ENCODE results near the gene YPEL4.

DNA sequence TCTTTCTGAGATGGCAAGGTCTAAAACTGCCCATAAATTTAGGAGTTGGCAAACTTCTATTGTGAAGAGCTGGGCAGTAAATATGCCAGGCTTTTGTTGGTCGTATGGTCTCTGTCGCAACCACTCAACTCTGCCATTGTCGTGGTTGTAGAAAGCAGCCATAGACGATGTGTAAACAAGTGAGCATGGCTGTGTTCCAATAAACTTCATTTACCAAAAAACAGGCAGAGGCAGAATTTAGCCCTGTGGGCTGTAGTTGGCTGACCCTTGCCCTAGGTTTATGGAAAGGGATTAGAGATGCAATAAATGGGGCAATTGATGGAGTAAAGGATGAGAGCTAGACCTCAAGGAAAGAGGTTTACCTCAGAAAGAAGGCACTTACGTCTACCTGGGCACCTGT is 17.6 kb downstream of the YPEL4 start:
- TF ChIP-seq, protein P1, sequence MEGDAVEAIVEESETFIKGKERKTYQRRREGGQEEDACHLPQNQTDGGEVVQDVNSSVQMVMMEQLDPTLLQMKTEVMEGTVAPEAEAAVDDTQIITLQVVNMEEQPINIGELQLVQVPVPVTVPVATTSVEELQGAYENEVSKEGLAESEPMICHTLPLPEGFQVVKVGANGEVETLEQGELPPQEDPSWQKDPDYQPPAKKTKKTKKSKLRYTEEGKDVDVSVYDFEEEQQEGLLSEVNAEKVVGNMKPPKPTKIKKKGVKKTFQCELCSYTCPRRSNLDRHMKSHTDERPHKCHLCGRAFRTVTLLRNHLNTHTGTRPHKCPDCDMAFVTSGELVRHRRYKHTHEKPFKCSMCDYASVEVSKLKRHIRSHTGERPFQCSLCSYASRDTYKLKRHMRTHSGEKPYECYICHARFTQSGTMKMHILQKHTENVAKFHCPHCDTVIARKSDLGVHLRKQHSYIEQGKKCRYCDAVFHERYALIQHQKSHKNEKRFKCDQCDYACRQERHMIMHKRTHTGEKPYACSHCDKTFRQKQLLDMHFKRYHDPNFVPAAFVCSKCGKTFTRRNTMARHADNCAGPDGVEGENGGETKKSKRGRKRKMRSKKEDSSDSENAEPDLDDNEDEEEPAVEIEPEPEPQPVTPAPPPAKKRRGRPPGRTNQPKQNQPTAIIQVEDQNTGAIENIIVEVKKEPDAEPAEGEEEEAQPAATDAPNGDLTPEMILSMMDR (IDR thresholded peaks at IDR 0.05; ENCODE audit: insufficient read depth, low read depth, low read length) = no peak
- no peak for TF ChIP-seq EZH2 (IDR thresholded peaks at IDR 0.05; ENCODE audit: insufficient read depth, low read length)
